Measurements from ENCODE around the gene FPR1.
"Not testable (repeated sequence)": the region's sequence is repeated elsewhere in the genome, so short reads cannot be mapped to it uniquely, and the experiment has no call there.

The FPR1 gene

GRCh38 chr19:51738523-51738922 is 13.2 kb downstream of the FPR1 start:
- H3K4me3 ChIP-seq (ENCODE audit: low read depth, low read length) = not testable (repeated sequence)

- H3K4me3 ChIP-seq (ENCODE audit: low read depth, low read length) = no peak overlapping the region
Measured at GRCh38 chr19:51737924-51738323, 13.8 kb downstream of the FPR1 start.

- no peak overlapping the region for H3K4me3 ChIP-seq (ENCODE audit: low read depth, low read length)
Measured at GRCh38 chr19:51737389-51737788, 14.3 kb downstream of the FPR1 start.

- no peak overlapping the region for H3K4me3 ChIP-seq (ENCODE audit: low read depth, low read length)
Measured at GRCh38 chr19:51735759-51736449, 15.8 kb downstream of the FPR1 start.

DNA sequence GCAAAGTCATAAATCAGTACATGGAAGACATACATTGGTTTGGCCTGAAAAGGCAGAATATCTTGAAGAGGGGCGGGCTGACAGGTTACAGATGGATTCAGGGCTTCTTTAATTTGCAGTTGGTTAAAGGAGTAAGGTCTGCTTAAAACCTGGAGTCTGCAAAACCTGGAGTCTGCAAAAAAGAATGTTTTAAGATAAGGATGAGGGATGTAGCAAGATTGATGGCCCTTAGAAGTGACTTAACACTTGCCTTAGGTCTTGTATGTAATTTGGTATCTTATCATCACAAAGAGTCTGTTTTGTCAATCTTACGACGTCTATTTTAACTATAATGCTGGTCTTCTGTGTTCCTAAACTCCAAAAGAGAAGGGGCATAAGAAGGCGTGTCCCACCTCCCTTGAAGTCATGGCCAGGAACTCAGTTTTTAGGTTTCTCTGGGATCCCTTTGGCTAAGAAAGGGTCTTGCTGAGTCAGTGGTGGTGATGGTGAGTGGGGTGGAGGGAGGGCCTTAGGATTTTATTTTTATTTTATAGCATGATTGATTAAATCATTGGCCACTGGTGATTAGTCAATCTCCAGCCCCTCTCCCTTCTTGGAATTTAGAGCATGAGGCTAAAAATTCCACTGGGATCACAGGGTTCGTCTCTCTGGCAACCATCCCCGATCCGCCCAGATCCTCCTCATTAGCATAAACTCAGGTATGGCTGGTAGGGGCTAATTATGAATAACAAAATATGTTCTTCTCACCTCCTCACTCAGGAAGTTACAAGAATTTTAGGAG is 17.7 kb downstream of the FPR1 start:
- H3K4me3 ChIP-seq (ENCODE audit: low read depth, low read length) = no peak overlapping the region

DNA sequence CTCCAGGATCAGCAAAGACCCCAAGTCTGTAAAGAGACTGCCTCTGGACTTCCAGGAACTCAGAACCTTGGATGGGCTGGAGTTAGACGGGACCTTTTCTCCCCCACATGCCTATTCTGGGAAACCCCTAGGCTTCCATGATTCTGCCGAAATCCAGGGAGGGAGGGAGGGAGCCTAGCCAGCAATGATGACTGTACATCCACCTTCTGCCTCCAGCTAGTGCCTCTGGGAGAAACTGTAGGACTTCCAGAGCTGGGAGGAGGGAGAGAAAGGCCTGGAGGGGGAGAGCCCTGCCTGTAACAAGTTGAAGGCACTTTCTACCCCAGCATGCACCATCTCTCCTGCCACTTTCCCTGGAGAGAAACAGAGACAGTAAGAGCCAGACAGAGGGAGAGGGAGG is 21.9 kb downstream of the FPR1 start:
- H3K4me3 ChIP-seq (ENCODE audit: low read depth, low read length) = no peak overlapping the region

- no peak overlapping the region for H3K4me3 ChIP-seq (ENCODE audit: low read depth, low read length)
Measured at GRCh38 chr19:51727349-51727880, 24.3 kb downstream of the FPR1 start.

DNA sequence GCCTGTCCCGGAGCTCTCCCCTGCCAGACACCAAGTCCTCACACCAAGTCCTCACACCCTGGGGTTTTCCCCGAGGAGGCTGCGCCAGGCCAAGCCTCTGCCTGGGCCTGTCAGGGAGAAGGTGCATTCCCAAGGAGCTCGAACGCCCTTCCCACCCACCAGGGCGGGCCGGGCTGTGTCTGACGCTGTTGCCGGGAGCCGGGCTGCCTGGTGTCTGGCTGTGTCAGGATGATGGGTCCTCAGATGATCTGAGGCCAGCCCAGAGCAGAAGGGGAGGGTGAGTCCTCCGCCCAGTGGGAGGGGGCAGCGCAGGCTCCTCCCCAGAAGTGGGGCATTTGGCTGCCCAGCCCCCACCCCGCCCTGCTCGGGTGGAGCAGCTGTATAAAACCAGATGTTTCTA is 25.6 kb downstream of the FPR1 start:
- no peak overlapping the region for H3K4me3 ChIP-seq (ENCODE audit: low read depth, low read length)

DNA sequence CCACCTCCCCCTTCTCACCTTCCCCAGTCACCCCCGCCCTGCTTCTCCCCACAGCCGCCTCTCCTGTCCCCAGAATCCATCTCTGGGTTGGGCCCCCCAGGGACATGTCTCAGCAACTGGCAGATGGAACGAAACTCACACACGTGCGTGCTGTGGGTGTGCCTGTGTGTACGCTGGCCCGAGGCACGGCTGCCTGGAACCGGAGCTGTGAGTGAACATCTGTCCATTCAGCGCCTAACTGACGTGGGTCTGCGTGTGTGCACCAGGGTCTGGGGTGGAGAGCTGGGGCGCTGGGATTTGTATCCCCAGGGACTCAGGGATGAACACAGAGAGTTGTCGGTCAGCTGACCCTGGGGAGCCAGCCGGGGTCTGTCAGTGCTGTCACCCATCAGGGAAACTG is 27.1 kb downstream of the FPR1 start:
- H3K4me3 ChIP-seq (ENCODE audit: low read depth, low read length) = no peak overlapping the region

- H3K4me3 ChIP-seq (ENCODE audit: low read depth, low read length) = no peak overlapping the region
Measured at GRCh38 chr19:51722492-51722891, 29.2 kb downstream of the FPR1 start.

DNA sequence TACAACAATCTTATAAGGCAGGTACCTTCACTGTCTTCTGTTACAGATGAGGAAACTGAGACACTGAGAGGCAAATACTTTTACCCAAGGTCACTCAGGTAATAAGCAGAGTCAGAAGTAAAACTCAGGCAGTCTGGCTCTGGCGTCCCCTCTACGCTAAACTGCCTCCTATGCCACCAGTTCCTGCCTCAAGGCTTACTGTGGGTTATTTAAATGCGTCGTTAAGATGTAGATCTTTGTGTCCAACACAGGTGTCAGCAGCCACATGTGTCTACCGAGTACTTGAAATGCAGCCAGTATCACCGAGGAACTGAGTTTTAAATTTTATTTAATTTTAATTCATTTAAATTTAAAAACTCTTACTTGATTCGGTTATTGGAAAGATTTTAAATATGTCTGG is 29.8 kb downstream of the FPR1 start:
- H3K4me3 ChIP-seq (ENCODE audit: low read depth, low read length) = no peak overlapping the region

DNA sequence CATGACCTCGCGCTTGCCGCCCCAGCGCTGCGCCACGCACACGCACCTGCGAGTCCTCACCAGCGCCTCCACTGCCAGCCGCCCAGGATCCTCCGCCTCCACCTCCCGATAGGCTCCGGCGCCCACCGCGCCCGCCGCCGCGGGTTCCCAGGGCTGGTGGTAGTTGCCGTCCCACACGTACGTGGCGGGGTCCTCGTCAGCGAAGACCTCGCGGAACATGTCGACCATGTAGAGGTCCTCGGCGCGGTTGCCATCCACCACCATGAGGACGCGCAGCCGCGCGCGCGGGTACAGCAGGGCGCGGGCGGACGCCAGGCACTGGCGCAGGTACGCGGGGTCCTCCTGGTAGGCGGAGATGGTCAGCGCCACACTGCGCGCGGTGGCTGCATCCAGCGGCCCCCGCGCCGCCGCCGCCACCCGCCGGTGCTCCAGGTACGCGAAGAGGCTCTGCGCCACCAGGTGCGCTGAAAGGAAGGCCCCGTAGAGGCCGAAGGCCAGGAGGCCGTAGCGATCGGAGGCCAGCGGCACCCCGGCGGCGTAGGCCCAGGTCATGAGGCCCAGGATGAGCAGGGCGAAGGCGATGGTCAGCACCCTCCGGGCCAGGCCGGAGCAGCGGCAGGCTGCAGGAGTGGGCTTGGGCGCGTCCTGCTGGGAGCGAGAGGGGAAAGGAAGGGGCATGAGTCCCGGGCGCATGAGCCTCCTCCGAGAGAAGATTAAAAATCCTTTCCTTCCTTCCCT is 32.3 kb downstream of the FPR1 start:
- peak overlapping the region; percentile 50 for H3K4me3 ChIP-seq (ENCODE audit: low read depth, low read length)

DNA sequence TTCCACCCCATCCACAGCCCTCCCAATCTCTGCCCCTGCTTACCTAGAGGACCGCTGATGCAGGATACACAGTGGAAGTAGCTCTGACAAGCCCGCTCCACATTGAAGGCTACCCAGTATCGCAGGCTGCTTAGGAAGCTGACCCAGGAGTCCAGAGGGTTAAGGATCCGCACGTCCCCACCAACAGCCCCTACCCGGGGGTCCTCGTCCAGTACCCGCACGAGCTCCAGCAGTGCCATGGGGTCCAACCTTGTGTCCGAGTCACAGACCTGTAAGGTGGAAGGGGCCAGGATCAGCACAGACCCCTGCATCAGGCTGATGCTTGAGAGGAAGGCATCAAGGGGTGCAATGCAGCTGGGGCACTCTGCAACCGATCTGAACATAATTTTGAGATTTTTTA is 34.8 kb downstream of the FPR1 start:
- H3K4me3 ChIP-seq (ENCODE audit: low read depth, low read length) = no peak overlapping the region

GRCh38 chr19:51715850-51716249 is 35.8 kb downstream of the FPR1 start:
- no peak overlapping the region for H3K4me3 ChIP-seq (ENCODE audit: low read depth, low read length)

DNA sequence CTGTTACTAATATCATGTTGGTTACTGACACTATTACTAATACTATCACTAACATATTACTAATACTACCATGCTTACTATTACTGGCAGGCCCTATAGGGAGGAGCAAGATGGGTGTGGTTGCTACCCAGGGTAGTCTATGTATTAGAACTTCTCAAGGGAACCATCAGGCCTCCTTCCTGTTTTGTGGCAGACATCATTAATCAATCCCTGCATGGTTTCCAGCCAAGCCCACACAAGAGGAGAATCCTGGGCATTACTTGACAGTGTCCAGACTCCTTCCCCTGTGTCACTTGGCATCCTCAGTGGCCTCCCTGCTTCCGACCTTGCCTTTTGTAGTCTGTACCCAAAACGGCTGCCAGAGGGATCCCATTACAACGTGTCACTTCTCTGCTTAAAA is 36.8 kb downstream of the FPR1 start:
- H3K4me3 ChIP-seq (ENCODE audit: low read depth, low read length) = no peak overlapping the region

DNA sequence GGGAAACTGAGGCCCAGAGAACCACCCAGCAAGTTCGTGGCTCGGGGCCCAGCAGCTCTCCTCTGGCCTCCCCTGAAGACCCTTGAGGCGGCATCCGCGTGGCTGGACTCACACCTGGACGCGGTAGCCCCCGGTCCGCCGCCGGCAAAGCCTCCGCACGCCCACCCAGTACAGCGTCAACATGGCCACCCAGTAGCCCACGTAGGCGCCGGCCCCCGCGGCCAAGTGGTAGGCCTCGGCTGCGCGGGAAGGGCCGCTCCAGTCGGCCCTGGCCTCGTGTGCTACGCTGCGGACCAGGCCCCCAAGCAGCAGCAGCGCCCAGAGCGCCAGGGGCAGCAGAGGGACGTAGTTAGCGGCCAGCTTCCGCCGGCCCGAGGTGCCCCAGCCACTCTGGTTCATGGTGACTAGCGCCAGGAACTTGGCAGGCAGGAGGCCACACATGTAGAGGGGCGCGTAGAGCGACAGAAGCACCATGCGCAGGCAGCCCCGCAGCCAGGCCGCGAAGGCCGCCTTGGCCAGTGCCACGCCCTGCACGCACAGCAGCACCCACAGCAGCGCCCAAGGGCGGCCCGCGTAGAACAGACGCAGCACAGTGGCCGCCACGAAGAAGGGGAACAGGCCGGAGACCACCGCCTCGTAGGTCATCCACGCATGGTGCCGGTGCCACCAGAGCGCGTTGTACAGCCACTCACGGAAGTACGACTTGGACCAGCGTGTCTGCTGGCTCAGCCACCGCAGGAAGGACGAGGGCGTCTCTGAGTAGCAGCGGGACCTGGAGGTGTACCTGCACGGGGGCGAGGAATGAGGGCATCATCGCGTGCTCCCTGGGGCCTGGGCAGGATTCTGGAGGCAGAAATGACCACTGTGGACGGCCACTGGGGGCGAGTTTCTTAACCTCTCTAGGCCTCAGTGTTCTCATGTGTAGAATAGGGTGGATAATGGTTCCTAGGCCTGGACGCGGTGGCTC is 38.1 kb downstream of the FPR1 start:
- H3K4me3 ChIP-seq (ENCODE audit: low read depth, low read length) = no peak overlapping the region

DNA sequence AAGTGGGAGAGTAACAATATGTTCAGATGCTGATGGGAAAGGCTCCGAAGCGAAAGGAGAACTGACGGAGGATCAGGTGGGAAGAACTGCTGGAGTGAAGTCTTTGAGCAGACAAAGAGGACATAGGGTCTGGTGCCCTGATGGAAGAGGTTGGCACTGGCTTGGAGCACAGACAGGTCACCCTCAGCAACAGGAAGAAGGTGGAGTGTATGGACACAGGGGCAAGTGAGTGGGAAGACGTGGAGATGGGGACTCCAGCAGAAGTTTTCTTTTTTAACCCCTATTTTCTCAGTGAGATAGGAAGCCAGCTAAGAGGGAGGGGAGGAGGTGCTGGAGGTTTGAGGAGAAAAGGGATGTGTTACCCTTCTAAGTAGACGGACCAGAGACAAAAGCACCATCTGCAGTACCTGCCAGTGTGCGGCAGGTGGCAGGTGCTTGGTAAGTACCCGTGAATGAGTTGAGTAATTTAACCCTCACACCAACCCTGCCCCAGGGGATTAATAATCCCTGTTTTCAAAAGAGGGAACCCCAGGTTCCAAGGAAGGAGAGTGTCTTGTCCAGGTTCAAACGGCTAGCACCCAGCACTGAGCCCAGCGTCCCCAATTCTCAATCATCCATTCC is 39.1 kb downstream of the FPR1 start:
- no peak overlapping the region for H3K4me3 ChIP-seq (ENCODE audit: low read depth, low read length)

DNA sequence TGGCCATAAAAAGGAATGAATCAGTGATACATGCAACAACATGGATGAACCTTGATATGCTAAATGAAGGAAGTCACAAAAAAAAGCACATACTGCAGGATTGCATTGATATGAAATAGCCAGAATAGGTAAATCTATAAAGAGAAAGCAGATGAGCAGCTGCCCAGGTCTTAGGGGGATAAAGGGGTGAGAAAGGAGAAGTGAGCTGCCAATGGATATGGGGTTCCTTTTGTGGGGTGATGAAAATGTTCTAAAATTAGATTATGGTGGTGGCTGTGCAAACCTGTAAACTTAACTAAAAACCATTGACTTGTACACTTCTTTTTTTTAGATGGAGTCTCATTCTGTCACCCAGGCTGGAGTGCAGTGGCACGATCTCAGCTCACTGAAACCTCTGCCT is 40.0 kb downstream of the FPR1 start:
- no peak overlapping the region for H3K4me3 ChIP-seq (ENCODE audit: low read depth, low read length)

GRCh38 chr19:51710163-51710562 is 41.5 kb downstream of the FPR1 start:
- no peak overlapping the region for H3K4me3 ChIP-seq (ENCODE audit: low read depth, low read length)

- H3K4me3 ChIP-seq (ENCODE audit: low read depth, low read length) = no peak overlapping the region
Measured at GRCh38 chr19:51709575-51709974, 42.1 kb downstream of the FPR1 start.

All from iPS-11a (cell line).